B cell (primary cell): ENCODE measurements around the gene FOXD1. TPM values are rescaled to one million over a fixed set of nuclear protein-coding genes. Genes with fewer than 3 reads are reported as not detected.

Experiments used
- ATAC-seq: fragments of 200-7000 bp; cut with Tn5 transposase; one replicate; pipeline ENCODE4 v1.10.0; 2021; ENCODE audit warnings: low read depth, mild to moderate bottlenecking, moderate number of reproducible peaks, moderate library complexity
- CTCF ChIA-PET: fragments of 350-600 bp; sonication (Branson Sonifier 250); formaldehyde crosslinking; loops from one replicate; lab custom pipeline; 2021; ENCODE audit warnings: antibody characterized with exemption, inconsistent platforms; lab: Charles Lee
- POLR2A ChIA-PET: fragments of 350-600 bp; sonication (Branson Sonifier 250); formaldehyde crosslinking; loops from one replicate; lab custom pipeline; 2021; ENCODE audit warnings: antibody characterized with exemption; lab: Charles Lee
- DNase-seq: peaks from one replicate; pipeline ENCODE4 v3.0.0; 2013
- H2AFZ ChIP-seq: 2 replicates; pipeline ENCODE4 v1.6.1; 2012; ENCODE audit warnings: mild to moderate bottlenecking, low read depth, low read length; ENCODE audit not compliant: insufficient read depth, poor library complexity, severe bottlenecking
- H3K27ac ChIP-seq, 2 donors: 1 replicate in 1 of 2; 2 replicates in 1 of 2; pipeline ENCODE4 v1.5.1; 2012 to 2013; ENCODE audit warnings: low read length in 2 of 2, mild to moderate bottlenecking in 2 of 2, moderate library complexity in 1 of 2
- H3K27me3 ChIP-seq, 4 experiments: fragments of 200-600 bp in 1 of 4; sonication (generic) in 1 of 4; replicated peaks in 1 of 4; 1 replicate in 2 of 4; 2 replicates in 2 of 4; pipeline versions ENCODE4 v1.6.1 to v1.7.0; 2013 to 2016; ENCODE audit warnings: low read length in 3 of 4, mild to moderate bottlenecking in 2 of 4, mixed read lengths in 1 of 4, moderate library complexity in 1 of 4; ENCODE audit not compliant: insufficient read depth in 4 of 4, control insufficient read depth in 3 of 4; ENCODE audit errors: control extremely low read depth in 1 of 4
- H3K36me3 ChIP-seq, 2 experiments: replicated peaks in 1 of 2; 1 replicate in 1 of 2; 2 replicates in 1 of 2; pipeline versions ENCODE4 v1.6.1 to v1.7.1; 2013; ENCODE audit warnings: low read length in 1 of 2; ENCODE audit not compliant: insufficient read depth in 2 of 2, control insufficient read depth in 1 of 2; ENCODE audit errors: control extremely low read depth in 1 of 2, extremely low read depth in 1 of 2
- H3K4me1 ChIP-seq, 2 donors: fragments of 200-600 bp in 1 of 2; sonication (generic) in 1 of 2; 1 replicate in 1 of 2; 2 replicates in 1 of 2; pipeline versions ENCODE4 v1.5.1 to v1.6.1; 2013 to 2017; ENCODE audit warnings: low read length in 2 of 2; ENCODE audit not compliant: control insufficient read depth in 2 of 2, insufficient read depth in 2 of 2
- H3K4me2 ChIP-seq: replicated peaks from 2 replicates; pipeline ENCODE3; 2012; ENCODE audit warnings: mild to moderate bottlenecking, low read depth, low read length; ENCODE audit not compliant: poor library complexity, severe bottlenecking
- H3K4me3 ChIP-seq, 5 experiments: fragments of 200-600 bp in 1 of 5; sonication (generic) in 1 of 5; 1 replicate in 3 of 5; 2 replicates in 2 of 5; pipeline versions ENCODE4 v1.5.1 to v1.7.0; 2011 to 2016; ENCODE audit warnings: low read length in 4 of 5, mild to moderate bottlenecking in 4 of 5, low read depth in 2 of 5, control low read depth in 1 of 5, moderate library complexity in 1 of 5; ENCODE audit not compliant: insufficient read depth in 1 of 5; ENCODE audit errors: control extremely low read depth in 1 of 5, extremely low read depth in 1 of 5
- H3K79me2 ChIP-seq: fragments of 200-600 bp; sonication (generic); one replicate; pipeline ENCODE4 v1.6.0; 2016; ENCODE audit warnings: low read length; ENCODE audit not compliant: control insufficient read depth, insufficient read depth
- H3K9ac ChIP-seq: fragments of 200-600 bp; sonication (generic); 2 replicates; pipeline ENCODE4 v1.6.1; 2017; ENCODE audit warnings: mild to moderate bottlenecking, low read length, moderate library complexity
- H3K9me3 ChIP-seq, 3 donors: one replicate each; pipeline versions ENCODE4 v1.6.1 to v1.7.1; 2013; ENCODE audit warnings: low read length in 2 of 3; ENCODE audit not compliant: control insufficient read depth in 2 of 3, insufficient read depth in 1 of 3; ENCODE audit errors: control extremely low read depth in 1 of 3
- H4K20me1 ChIP-seq: 2 replicates; pipeline ENCODE4 v1.6.0; 2012; ENCODE audit warnings: mild to moderate bottlenecking, low read length; ENCODE audit not compliant: insufficient read depth, control insufficient read depth, poor library complexity, severe bottlenecking
- H3K27ac Mint-ChIP-seq: one replicate; pipeline ENCODE4 v1.8.0; 2021; ENCODE audit warnings: mixed read lengths
- H3K27me3 Mint-ChIP-seq: one replicate; pipeline ENCODE4 v1.8.0; 2021; ENCODE audit warnings: mixed read lengths
- H3K4me1 Mint-ChIP-seq: one replicate; pipeline ENCODE4 v1.8.0; 2021; ENCODE audit warnings: mixed read lengths
- H3K4me3 Mint-ChIP-seq: one replicate; pipeline ENCODE4 v1.8.0; 2021; ENCODE audit warnings: mixed read lengths
- H3K9me3 Mint-ChIP-seq: one replicate; pipeline ENCODE4 v1.8.0; 2022; ENCODE audit warnings: mixed read lengths; ENCODE audit not compliant: insufficient read depth
- EZH2 ChIP-seq: IDR thresholded peaks from 2 replicates; pipeline ENCODE4 v1.6.1; 2012; ENCODE audit warnings: borderline replicate concordance, low read depth, mild to moderate bottlenecking, moderate library complexity, low read length; ENCODE audit not compliant: insufficient read depth, poor library complexity, severe bottlenecking
- WGBS: methylation state at CpG from one replicate; pipeline ENCODE4 v1.1.5; 2013; ENCODE audit warnings: missing lambda C conversion rate; ENCODE audit not compliant: insufficient coverage; 5-methylcytosine and 5-hydroxymethylcytosine counted together
- intact Hi-C: fragments of 100-400 bp; cut with micrococcal nuclease; formaldehyde crosslinking; loops from one replicate; pipeline ENCODE4 v1.10.0; 2022
- polyA plus RNA-seq: library from polyadenylated mRNA; depleted of rRNA; stranded (reverse); fragments of >200 nt; gene quantifications from 2 replicates; pipeline ENCODE4 v1.2.3, GENCODE V29; 2012
- total RNA-seq, 2 donors: library from RNA; stranded (reverse); fragments of 120-200 nt in 1 of 2; gene quantifications; 1 replicate in 1 of 2; 2 replicates in 1 of 2; pipeline versions ENCODE4 v1.2.3 to v1.2.4, GENCODE V29; 2013 to 2022
- TF ChIP-seq, protein P1 (sequence below): fragments of 200-600 bp; IDR thresholded peaks from one replicate; pipeline ENCODE4 v1.8.0; 2022; ENCODE audit warnings: antibody characterized with exemption, mild to moderate bottlenecking

The FOXD1 gene
- total and polyA plus RNA-seq, 2 donors (not counting 1 experiment from before 2014, with no cell fraction given): 0.34 to 0.49 TPM

DNA sequence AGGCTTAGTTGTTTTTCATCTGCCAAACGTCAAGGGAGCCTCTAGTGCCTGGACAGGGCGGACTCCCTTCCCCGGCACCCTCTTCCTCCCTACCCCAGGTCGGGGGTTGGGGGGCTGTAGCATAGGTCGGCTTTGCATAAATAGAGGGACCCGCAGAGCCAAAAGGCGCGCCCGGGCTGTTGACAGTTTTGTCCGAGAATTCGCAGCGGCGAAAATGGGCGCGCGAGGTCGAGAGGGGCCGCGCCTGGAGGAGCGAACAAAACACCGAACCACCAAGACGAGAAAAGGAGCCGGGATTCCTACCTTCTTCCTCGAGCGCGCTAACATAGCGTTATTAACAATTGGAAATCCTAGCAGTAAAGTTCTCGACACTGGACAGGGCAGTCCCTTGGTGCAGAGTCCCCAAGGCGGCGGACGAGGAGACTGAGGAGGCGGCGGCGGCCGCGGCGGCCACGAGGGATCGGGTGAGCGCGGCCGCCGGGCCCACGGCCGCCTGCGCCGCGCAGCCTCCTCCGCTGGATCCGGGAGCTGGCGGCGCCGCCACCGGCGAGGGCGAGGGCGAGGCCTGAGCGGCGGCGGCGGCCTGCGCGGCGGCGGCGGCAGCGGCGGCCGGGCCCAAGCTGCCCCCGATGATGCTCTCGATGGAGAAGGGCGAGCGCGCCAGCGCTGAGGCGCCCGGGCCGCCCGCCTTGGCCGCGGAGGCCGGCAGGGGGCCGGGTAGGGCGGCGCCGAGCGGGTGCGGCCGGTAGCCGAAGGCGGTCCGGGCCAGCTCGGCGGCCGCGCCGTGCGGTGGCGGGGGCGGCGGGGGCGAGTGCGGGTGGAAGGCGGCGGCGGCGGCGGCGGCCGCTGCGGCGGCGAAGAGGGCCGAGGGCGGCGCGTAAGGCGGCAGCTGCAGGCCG, 1.7 kb downstream of the FOXD1 start:
- intact Hi-C loops: loop anchor here (5.0 kb wide), 1 partner anchor 490 kb away; the partner anchor contains the start of gene FCHO2
- peak; percentile 29 for ATAC-seq

More for the DNA sequence above, 1.7 kb downstream of the FOXD1 start:
- Histone ChIP-seq H3K27ac (no peak overlapping the region), H2AFZ (peak overlapping the region; percentile 46), H3K79me2 (no peaks in the 10 kb centered on the region), H4K20me1 (no peaks in the 10 kb centered on the region), H3K9ac (no peak overlapping the region), H3K4me2 (peak overlapping the region; percentile 81), H3K9me3 (peaks cover 1 to 47% (median 22%) of the 10 kb centered on the region in 3 donors), H3K4me1 (peaks cover 25 to 52% of the 10 kb centered on the region in 2 donors), H3K36me3 (no peaks in the 10 kb centered on the region), H3K27me3 (peaks cover 10 to 85% (median 72%) of the 10 kb centered on the region in 4 experiments), H3K4me3 (peak overlapping the region in 3 of 5 experiments; percentile 17 to 35 (median 21))
- peaks cover 20% of the 10 kb centered on the region for H3K4me1 Mint-ChIP-seq
- peak; percentile 51 for DNase-seq
- peak; percentile 94 for TF ChIP-seq EZH2
- TF ChIP-seq, protein P1, sequence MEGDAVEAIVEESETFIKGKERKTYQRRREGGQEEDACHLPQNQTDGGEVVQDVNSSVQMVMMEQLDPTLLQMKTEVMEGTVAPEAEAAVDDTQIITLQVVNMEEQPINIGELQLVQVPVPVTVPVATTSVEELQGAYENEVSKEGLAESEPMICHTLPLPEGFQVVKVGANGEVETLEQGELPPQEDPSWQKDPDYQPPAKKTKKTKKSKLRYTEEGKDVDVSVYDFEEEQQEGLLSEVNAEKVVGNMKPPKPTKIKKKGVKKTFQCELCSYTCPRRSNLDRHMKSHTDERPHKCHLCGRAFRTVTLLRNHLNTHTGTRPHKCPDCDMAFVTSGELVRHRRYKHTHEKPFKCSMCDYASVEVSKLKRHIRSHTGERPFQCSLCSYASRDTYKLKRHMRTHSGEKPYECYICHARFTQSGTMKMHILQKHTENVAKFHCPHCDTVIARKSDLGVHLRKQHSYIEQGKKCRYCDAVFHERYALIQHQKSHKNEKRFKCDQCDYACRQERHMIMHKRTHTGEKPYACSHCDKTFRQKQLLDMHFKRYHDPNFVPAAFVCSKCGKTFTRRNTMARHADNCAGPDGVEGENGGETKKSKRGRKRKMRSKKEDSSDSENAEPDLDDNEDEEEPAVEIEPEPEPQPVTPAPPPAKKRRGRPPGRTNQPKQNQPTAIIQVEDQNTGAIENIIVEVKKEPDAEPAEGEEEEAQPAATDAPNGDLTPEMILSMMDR: no peak
- H3K9me3 Mint-ChIP-seq: peaks cover 5% of the 10 kb centered on the region
- H3K27ac Mint-ChIP-seq: peak overlapping the region; percentile 32
- ChIA-PET POLR2A (no interaction called here), CTCF (no interaction called here)
- 6% methylated on average over 115 of the region's 119 CpGs for WGBS
- peaks cover 62% of the 10 kb centered on the region for H3K27me3 Mint-ChIP-seq
- H3K4me3 Mint-ChIP-seq: peak overlapping the region; percentile 94
